K562 (cell line): ENCODE results near the gene FAM20B. TPM values are rescaled to one million over a fixed set of nuclear protein-coding genes. Genes with fewer than 3 reads are reported as not detected.

Experiments used
- ARID1B ChIP-seq: fragments of 450-650 bp; IDR thresholded peaks from 2 replicates; pipeline ENCODE4 v1.6.1; 2016; ENCODE audit warnings: antibody characterized with exemption, mild to moderate bottlenecking, inconsistent platforms
- ARNT ChIP-seq, 2 experiments: fragments of 450-650 bp; IDR thresholded peaks; 2 replicates each; pipeline ENCODE4 v1.6.1; 2016; ENCODE audit warnings: mild to moderate bottlenecking in 1 of 2
- CBX1 ChIP-seq: sonication (generic); IDR thresholded peaks from 2 replicates; pipeline ENCODE4 v1.6.1; 2016; ENCODE audit warnings: antibody characterized with exemption, low read depth, mild to moderate bottlenecking
- ESRRA ChIP-seq: fragments of 450-650 bp; IDR thresholded peaks from 2 replicates; pipeline ENCODE4 v1.6.1; 2014; ENCODE audit warnings: low read depth, mild to moderate bottlenecking, moderate library complexity, borderline replicate concordance
- FOXA3 ChIP-seq, 2 experiments: fragments of 450-650 bp in 1 of 2; sonication (generic) in 1 of 2; formaldehyde crosslinking; IDR thresholded peaks in 1 of 2; conservative IDR thresholded peaks in 1 of 2; 2 replicates each; pipeline versions ENCODE4 v1.4.0 to v1.8.0; 2020 to 2022; ENCODE audit warnings: mild to moderate bottlenecking in 2 of 2, missing genetic modification reagents in 1 of 2
- GATAD2B ChIP-seq: fragments of 450-650 bp; IDR thresholded peaks from 2 replicates; pipeline ENCODE4 v1.6.1; 2017; ENCODE audit warnings: mild to moderate bottlenecking, borderline replicate concordance
- HEY1 ChIP-seq: fragments of 250-450 bp; sonication (Bioruptor Pico); IDR thresholded peaks from 2 replicates; pipeline ENCODE4 v1.5.0; 2020; ENCODE audit warnings: mild to moderate bottlenecking, moderate library complexity, borderline replicate concordance
- HNRNPK ChIP-seq: fragments of 200-400 bp; formaldehyde crosslinking; IDR thresholded peaks from one replicate; pipeline ENCODE4 v1.6.1; 2018; ENCODE audit warnings: mild to moderate bottlenecking, low read depth, low read length; ENCODE audit not compliant: poor library complexity, severe bottlenecking
- KAT8 ChIP-seq: fragments of 450-650 bp; IDR thresholded peaks from 2 replicates; pipeline ENCODE4 v1.6.1; 2016; ENCODE audit warnings: low read depth, mild to moderate bottlenecking
- NEUROD1 ChIP-seq: fragments of 150-350 bp; IDR thresholded peaks from 2 replicates; pipeline ENCODE4 v1.6.1; 2014; ENCODE audit warnings: borderline replicate concordance, low read length, low read depth; ENCODE audit not compliant: partially characterized antibody
- PRMT5 ChIP-seq: sonication (generic); formaldehyde crosslinking; IDR thresholded peaks from 2 replicates; pipeline ENCODE4 v1.5.0; 2020; ENCODE audit warnings: missing genetic modification reagents
- REST ChIP-seq, 2 experiments: fragments of 450-650 bp; formaldehyde crosslinking in 1 of 2; IDR thresholded peaks; 2 replicates each; pipeline versions ENCODE4 v1.4.0 to v1.6.1; 2014 to 2020; ENCODE audit warnings: mild to moderate bottlenecking in 2 of 2, borderline replicate concordance in 1 of 2, low read depth in 1 of 2
- TCF15 ChIP-seq: fragments of 250-450 bp; sonication (Bioruptor Pico); IDR thresholded peaks from 2 replicates; pipeline ENCODE4 v1.8.0; 2022; ENCODE audit warnings: moderate library complexity, mild to moderate bottlenecking, inconsistent platforms
- ZNF165 ChIP-seq: fragments of 250-450 bp; sonication (Bioruptor Pico); IDR thresholded peaks from 2 replicates; pipeline ENCODE4 v1.4.0; 2020; ENCODE audit warnings: borderline replicate concordance
- ZNF695 ChIP-seq: fragments of 450-650 bp; formaldehyde crosslinking; IDR thresholded peaks from 2 replicates; pipeline ENCODE4 v1.4.0; 2020; ENCODE audit warnings: mild to moderate bottlenecking, moderate library complexity
- ZZZ3 ChIP-seq: fragments of 450-650 bp; IDR thresholded peaks from 2 replicates; pipeline ENCODE4 v1.6.1; 2016; ENCODE audit warnings: antibody characterized with exemption, mild to moderate bottlenecking, moderate library complexity
- polyA plus RNA-seq, 8 experiments: library from polyadenylated mRNA; depleted of rRNA in 4 of 8; stranded (reverse) in 5 of 8; unstranded in 3 of 8; fragments of >200 nt; fragmentation: Nextera tagmentation in 2 of 8; fragmentation: Illumina TruSeq in 1 of 8; extraction: Ambion mirVana in 2 of 8; extraction: Trizol in 1 of 8; gene quantifications; 2 replicates each; pipeline versions ENCODE4 v1.2.1 to v1.2.3, GENCODE V29; 2011 to 2014; ENCODE audit warnings: inconsistent platforms in 1 of 8, missing spikeins in 1 of 8
- total RNA-seq, 7 experiments: library from RNA; depleted of rRNA in 6 of 7; stranded (reverse); fragments of >200 nt in 6 of 7; fragmentation: Illumina TruSeq in 2 of 7; extraction: Trizol in 2 of 7; gene quantifications; 2 replicates each; pipeline versions ENCODE4 v1.2.1 to v1.2.3, GENCODE V29; 2011 to 2021; ENCODE audit warnings: low replicate concordance in 1 of 7

The FAM20B gene
- total and polyA plus RNA-seq, 9 of the 15 experiments (the other 6 are each of a cell fraction or from before 2014, with no cell fraction given) = 7.2 to 67.5 (median 42.9) TPM

GRCh38 chr1:179002552-179003345 lies 22.9 kb upstream of the FAM20B start (continued):
- TF ChIP-seq REST (IDR thresholded peaks at IDR 0.05; ENCODE audit: borderline replicate concordance) (peak; percentile 85), REST (CRISPR knock-in tag; IDR thresholded peaks at IDR 0.05; ENCODE audit: low read depth) (no peak), ZNF695 (CRISPR knock-in tag) (no peak), ZNF165 (no peak), HEY1 (CRISPR knock-in tag) (no peak), TCF15 (CRISPR knock-in tag) (no peak), ZZZ3 (no peak), KAT8 (no peak), FOXA3 (CRISPR knock-in tag; conservative IDR thresholded peaks at IDR 0.05 in 1 of 2, IDR thresholded peaks at IDR 0.05 in 1 of 2) (no peak), NEUROD1 (peak; percentile 31), HNRNPK (no peak), GATAD2B (peak; percentile 10; the same call in 1 of the 2 replicates), ARID1B (no peak), ESRRA (peak; percentile 56; the same call in 1 of the 2 replicates), ARNT (IDR thresholded peaks at IDR 0.05) (peak in 1 of 2 experiments; percentile 18; a peak in 1 of 4 replicates), PRMT5 (CRISPR knock-in tag) (no peak), CBX1 (no peak)
